GM12878 (cell line): ENCODE measurements around the gene F11. TPM values are rescaled to one million over a fixed set of nuclear protein-coding genes. Genes with fewer than 3 reads are reported as not detected.

ENCODE experiments used
- ATAC-seq: fragments of 200-7000 bp; cut with Tn5 transposase; 3 replicates; pipeline ENCODE4 v1.9.1; 2020; ENCODE audit warnings: mild to moderate bottlenecking, moderate library complexity
- BruUV-seq: library from RNA; stranded (reverse); fragments of 400-500 nt; replicated peaks from 2 replicates; lab custom pipeline; 2021; lab: Mats Ljungman, UMichigan
- CTCF ChIA-PET: fragments of 300-600 bp; sonication (Branson Sonifier 250); formaldehyde crosslinking; extraction: SDS; loops from one replicate; lab custom pipeline; 2021; ENCODE audit warnings: inconsistent platforms; lab: Yijun Ruan, JAX
- POLR2A ChIA-PET: fragments of 350-600 bp; formaldehyde crosslinking; extraction: SDS; loops from one replicate; lab custom pipeline; 2021; ENCODE audit warnings: inconsistent platforms; lab: Charles Lee
- RAD21 ChIA-PET: fragments of 300-600 bp; sonication (Branson Sonifier 250); formaldehyde crosslinking; loops from one replicate; lab custom pipeline; 2023; ENCODE audit warnings: antibody characterized with exemption; ENCODE audit not compliant: unreplicated experiment; lab: Charles Lee
- SMC1A ChIA-PET: fragments of 300-600 bp; sonication (Branson Sonifier 250); formaldehyde crosslinking; loops from one replicate; lab custom pipeline; 2023; ENCODE audit not compliant: unreplicated experiment, uncharacterized antibody; lab: Charles Lee
- DNase-seq: peaks from one replicate; pipeline ENCODE4 v3.0.0-alpha.2; 2011; ENCODE audit warnings: low read depth, low spot score
- FAIRE-seq: peaks from 3 replicates; lab custom pipeline; 2011; peaks lifted over from hg19 to GRCh38; lab: Jason Lieb, UNC
- H2AFZ ChIP-seq: 2 replicates; pipeline ENCODE4 v1.6.0; 2011; ENCODE audit warnings: low read depth, low read length, control low read depth; ENCODE audit not compliant: control insufficient read depth
- H3K27ac ChIP-seq: 2 replicates; pipeline ENCODE4 v1.5.1; 2011; ENCODE audit warnings: control low read depth; ENCODE audit not compliant: control insufficient read depth, insufficient read depth
- H3K27me3 ChIP-seq, 2 experiments: replicated peaks in 1 of 2; 2 replicates each; pipeline versions ENCODE4 v1.6.0 to v1.6.1; 2011; ENCODE audit warnings: low read length in 1 of 2; ENCODE audit not compliant: control insufficient read depth in 2 of 2, insufficient read depth in 2 of 2
- H3K36me3 ChIP-seq, 2 experiments: 2 replicates each; pipeline ENCODE4 v1.5.1; 2011; ENCODE audit warnings: low read length in 1 of 2; ENCODE audit not compliant: control insufficient read depth in 2 of 2, insufficient read depth in 2 of 2
- H3K4me1 ChIP-seq: 2 replicates; pipeline ENCODE4 v1.6.1; 2011; ENCODE audit warnings: mild to moderate bottlenecking, low read length, moderate library complexity, mixed read lengths; ENCODE audit not compliant: control insufficient read depth, insufficient read depth
- H3K4me2 ChIP-seq: 2 replicates; pipeline ENCODE4 v1.6.0; 2011; ENCODE audit warnings: control low read depth; ENCODE audit not compliant: control insufficient read depth, insufficient read depth
- H3K4me3 ChIP-seq: fragments of 200-600 bp; sonication (generic); 2 replicates; pipeline ENCODE4 v1.5.1; 2016
- H3K79me2 ChIP-seq: 2 replicates; pipeline ENCODE4 v1.6.0; 2011; ENCODE audit warnings: low read length; ENCODE audit not compliant: control insufficient read depth, insufficient read depth
- H3K9ac ChIP-seq: 2 replicates; pipeline ENCODE4 v1.8.0; 2011; ENCODE audit warnings: low read length, control low read depth, mixed read lengths; ENCODE audit not compliant: control insufficient read depth, insufficient read depth
- H3K9me3 ChIP-seq: replicated peaks from 3 replicates; pipeline ENCODE4 v1.5.1; 2011; ENCODE audit warnings: mild to moderate bottlenecking, low read length; ENCODE audit not compliant: control insufficient read depth, insufficient read depth
- H4K20me1 ChIP-seq: 2 replicates; pipeline ENCODE4 v1.6.0; 2011; ENCODE audit not compliant: control insufficient read depth, insufficient read depth
- CBX3 ChIP-seq: fragments of 200-600 bp; sonication (generic); IDR thresholded peaks from 2 replicates; pipeline ENCODE4 v1.6.1; 2016; ENCODE audit warnings: low read depth, borderline replicate concordance
- EED ChIP-seq: sonication (generic); IDR thresholded peaks from 2 replicates; pipeline ENCODE4 v1.6.1; 2016; ENCODE audit warnings: antibody characterized with exemption, low read depth
- GABPA ChIP-seq: IDR thresholded peaks from 2 replicates; pipeline ENCODE4 v1.6.1; 2014; ENCODE audit warnings: antibody characterized with exemption, low read depth, mild to moderate bottlenecking, inconsistent platforms
- IKZF1 ChIP-seq: fragments of 450-650 bp; conservative IDR thresholded peaks from 2 replicates; pipeline ENCODE4 v1.6.1; 2017; ENCODE audit warnings: antibody characterized with exemption, mild to moderate bottlenecking
- KDM1A ChIP-seq: fragments of 200-600 bp; sonication (generic); IDR thresholded peaks from 2 replicates; pipeline ENCODE4 v1.6.1; 2016; ENCODE audit warnings: borderline replicate concordance
- LARP7 ChIP-seq: fragments of 450-650 bp; IDR thresholded peaks from 2 replicates; pipeline ENCODE4 v1.6.1; 2017; ENCODE audit warnings: mild to moderate bottlenecking
- MEF2B ChIP-seq: fragments of 450-650 bp; IDR thresholded peaks from 2 replicates; pipeline ENCODE4 v1.6.1; 2018; ENCODE audit warnings: mild to moderate bottlenecking, moderate library complexity; ENCODE audit not compliant: partially characterized antibody, poor library complexity, severe bottlenecking
- MTA3 ChIP-seq: IDR thresholded peaks from 2 replicates; pipeline ENCODE4 v1.6.1; 2012; ENCODE audit warnings: low read length, inconsistent platforms, borderline replicate concordance
- NBN ChIP-seq: fragments of 450-650 bp; IDR thresholded peaks from 2 replicates; pipeline ENCODE4 v1.6.1; 2016
- TARDBP ChIP-seq: IDR thresholded peaks from 2 replicates; pipeline ENCODE4 v1.6.1; 2016; ENCODE audit warnings: borderline replicate concordance
- WGBS: methylation state at CpG from one replicate; pipeline ENCODE4 v1.1.6; 2016; ENCODE audit warnings: low lambda C conversion rate; ENCODE audit not compliant: insufficient replicate concordance, insufficient coverage; ENCODE audit errors: missing lambda C conversion rate; 5-methylcytosine and 5-hydroxymethylcytosine counted together
- in situ Hi-C: fragments of 300-500 bp; cut with MboI; formaldehyde crosslinking; loops from 9 replicates; pipeline ENCODE4 v1.14.3; 2018; ENCODE audit warnings: mixed read lengths
- intact Hi-C: fragments of 100-400 bp; cut with micrococcal nuclease; formaldehyde crosslinking; loops from one replicate; pipeline ENCODE4 v1.14.2; 2022; ENCODE audit not compliant: unreplicated experiment
- polyA plus RNA-seq, 11 experiments: library from polyadenylated mRNA; depleted of rRNA in 4 of 11; unstranded in 6 of 11; stranded (reverse) in 5 of 11; fragments of >200 nt; fragmentation: Nextera tagmentation in 4 of 11; fragmentation: Illumina TruSeq in 1 of 11; extraction: Ambion mirVana in 4 of 11; extraction: Trizol in 1 of 11; gene quantifications; 1 replicate in 1 of 11; 2 replicates in 10 of 11; pipeline versions ENCODE4 v1.2.1 to v1.2.3, GENCODE V29; 2011 to 2016; ENCODE audit warnings: inconsistent platforms in 2 of 11, missing spikeins in 2 of 11, low read depth in 1 of 11
- total RNA-seq, 4 experiments: library from RNA; depleted of rRNA in 3 of 4; stranded (reverse); fragments of >200 nt in 3 of 4; fragmentation: Illumina TruSeq in 1 of 4; extraction: Trizol in 1 of 4; gene quantifications; 2 replicates each; pipeline versions ENCODE4 v1.2.1 to v1.2.3, GENCODE V29; 2013 to 2021
- TF ChIP-seq, protein P1 (sequence below): fragments of 450-650 bp; conservative IDR thresholded peaks from 2 replicates; pipeline ENCODE4 v1.6.1; 2017; ENCODE audit warnings: mild to moderate bottlenecking, moderate library complexity
- TF ChIP-seq, protein P2 (sequence below): fragments of 450-650 bp; formaldehyde crosslinking; IDR thresholded peaks from 2 replicates; pipeline ENCODE4 v1.4.0; 2022; ENCODE audit warnings: mild to moderate bottlenecking, moderate library complexity
- TF ChIP-seq, protein P3 (sequence below): fragments of 450-650 bp; IDR thresholded peaks from 2 replicates; pipeline ENCODE4 v1.6.1; 2017; ENCODE audit warnings: mild to moderate bottlenecking, moderate library complexity
- TF ChIP-seq, protein P4 (sequence below): IDR thresholded peaks from 2 replicates; pipeline ENCODE4 v1.6.1; 2011; ENCODE audit warnings: borderline replicate concordance, low read depth, mild to moderate bottlenecking, moderate library complexity, low read length; ENCODE audit not compliant: insufficient read depth, poor library complexity, severe bottlenecking

Gene F11
- total and polyA plus RNA-seq, 10 of the 15 experiments (the other 5 are each of a cell fraction or from before 2014, with no cell fraction given) = not detected

DNA sequence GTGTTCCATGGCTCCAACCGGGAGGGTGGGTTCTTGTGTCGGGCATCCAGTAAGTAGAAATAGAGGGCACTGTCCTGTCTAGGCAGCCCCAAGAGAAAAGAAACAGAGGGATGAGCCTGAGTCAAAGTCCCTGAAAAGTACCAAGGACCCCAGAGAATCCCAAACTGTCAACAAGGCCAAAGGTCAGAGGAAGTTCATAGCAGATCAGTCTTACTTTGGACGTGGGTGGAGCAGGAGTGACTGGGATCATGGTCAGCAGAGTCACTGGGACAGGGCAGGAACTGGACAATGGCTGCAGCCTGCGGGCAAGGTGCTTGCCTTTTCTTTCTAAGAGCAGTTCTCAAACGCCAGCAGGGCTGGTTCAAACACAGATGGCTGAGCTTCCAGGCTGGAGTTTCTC, 17.3 kb downstream of the F11 start:
- no peaks in the 10 kb centered on the region for H3K9me3 ChIP-seq
- no peak overlapping the region for H2AFZ ChIP-seq
- CTCF ChIA-PET = no interaction called here
- no TSS peak for BruUV-seq
- WGBS = 18% methylated on average over 5 of the region's 5 CpGs
- H3K4me1 ChIP-seq = no peaks in the 10 kb centered on the region
- POLR2A ChIA-PET = no interaction called here
- intact Hi-C loops = no loop called here
- H3K9ac ChIP-seq = no peak overlapping the region
- no peaks in the 10 kb centered on the region for H4K20me1 ChIP-seq
- no peak for ATAC-seq
- no peaks in the 10 kb centered on the region for H3K79me2 ChIP-seq
- H3K27me3 ChIP-seq = no peaks in the 10 kb centered on the region; a peak in 1 of 4 replicates
- RAD21 ChIA-PET = no interaction called here
- DNase-seq = no peak
- H3K4me2 ChIP-seq = no peak overlapping the region
- in situ Hi-C loops = no loop called here
- no peak for TF ChIP-seq CBX3
- TF ChIP-seq, protein P1, sequence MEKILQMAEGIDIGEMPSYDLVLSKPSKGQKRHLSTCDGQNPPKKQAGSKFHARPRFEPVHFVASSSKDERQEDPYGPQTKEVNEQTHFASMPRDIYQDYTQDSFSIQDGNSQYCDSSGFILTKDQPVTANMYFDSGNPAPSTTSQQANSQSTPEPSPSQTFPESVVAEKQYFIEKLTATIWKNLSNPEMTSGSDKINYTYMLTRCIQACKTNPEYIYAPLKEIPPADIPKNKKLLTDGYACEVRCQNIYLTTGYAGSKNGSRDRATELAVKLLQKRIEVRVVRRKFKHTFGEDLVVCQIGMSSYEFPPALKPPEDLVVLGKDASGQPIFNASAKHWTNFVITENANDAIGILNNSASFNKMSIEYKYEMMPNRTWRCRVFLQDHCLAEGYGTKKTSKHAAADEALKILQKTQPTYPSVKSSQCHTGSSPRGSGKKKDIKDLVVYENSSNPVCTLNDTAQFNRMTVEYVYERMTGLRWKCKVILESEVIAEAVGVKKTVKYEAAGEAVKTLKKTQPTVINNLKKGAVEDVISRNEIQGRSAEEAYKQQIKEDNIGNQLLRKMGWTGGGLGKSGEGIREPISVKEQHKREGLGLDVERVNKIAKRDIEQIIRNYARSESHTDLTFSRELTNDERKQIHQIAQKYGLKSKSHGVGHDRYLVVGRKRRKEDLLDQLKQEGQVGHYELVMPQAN = no peak
- no peak for TF ChIP-seq MTA3
- no peak for TF ChIP-seq MEF2B
- TF ChIP-seq NBN = no peak
- TF ChIP-seq KDM1A = no peak
- TF ChIP-seq LARP7 = no peak
- TF ChIP-seq, protein P2, sequence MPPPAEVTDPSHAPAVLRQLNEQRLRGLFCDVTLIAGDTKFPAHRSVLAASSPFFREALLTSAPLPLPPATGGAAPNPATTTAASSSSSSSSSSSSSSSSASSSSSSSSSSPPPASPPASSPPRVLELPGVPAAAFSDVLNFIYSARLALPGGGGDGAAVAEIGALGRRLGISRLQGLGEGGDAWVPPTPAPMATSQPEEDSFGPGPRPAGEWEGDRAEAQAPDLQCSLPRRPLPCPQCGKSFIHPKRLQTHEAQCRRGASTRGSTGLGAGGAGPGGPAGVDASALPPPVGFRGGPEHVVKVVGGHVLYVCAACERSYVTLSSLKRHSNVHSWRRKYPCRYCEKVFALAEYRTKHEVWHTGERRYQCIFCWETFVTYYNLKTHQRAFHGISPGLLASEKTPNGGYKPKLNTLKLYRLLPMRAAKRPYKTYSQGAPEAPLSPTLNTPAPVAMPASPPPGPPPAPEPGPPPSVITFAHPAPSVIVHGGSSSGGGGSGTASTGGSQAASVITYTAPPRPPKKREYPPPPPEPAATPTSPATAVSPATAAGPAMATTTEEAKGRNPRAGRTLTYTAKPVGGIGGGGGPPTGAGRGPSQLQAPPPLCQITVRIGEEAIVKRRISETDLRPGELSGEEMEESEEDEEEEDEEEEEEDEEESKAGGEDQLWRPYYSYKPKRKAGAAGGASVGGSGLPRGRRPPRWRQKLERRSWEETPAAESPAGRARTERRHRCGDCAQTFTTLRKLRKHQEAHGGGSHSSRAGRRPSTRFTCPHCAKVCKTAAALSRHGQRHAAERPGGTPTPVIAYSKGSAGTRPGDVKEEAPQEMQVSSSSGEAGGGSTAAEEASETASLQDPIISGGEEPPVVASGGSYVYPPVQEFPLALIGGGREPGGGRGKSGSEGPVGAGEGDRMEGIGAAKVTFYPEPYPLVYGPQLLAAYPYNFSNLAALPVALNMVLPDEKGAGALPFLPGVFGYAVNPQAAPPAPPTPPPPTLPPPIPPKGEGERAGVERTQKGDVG (CRISPR knock-in tag) = no peak
- no peak for TF ChIP-seq EED
- TF ChIP-seq, protein P3, sequence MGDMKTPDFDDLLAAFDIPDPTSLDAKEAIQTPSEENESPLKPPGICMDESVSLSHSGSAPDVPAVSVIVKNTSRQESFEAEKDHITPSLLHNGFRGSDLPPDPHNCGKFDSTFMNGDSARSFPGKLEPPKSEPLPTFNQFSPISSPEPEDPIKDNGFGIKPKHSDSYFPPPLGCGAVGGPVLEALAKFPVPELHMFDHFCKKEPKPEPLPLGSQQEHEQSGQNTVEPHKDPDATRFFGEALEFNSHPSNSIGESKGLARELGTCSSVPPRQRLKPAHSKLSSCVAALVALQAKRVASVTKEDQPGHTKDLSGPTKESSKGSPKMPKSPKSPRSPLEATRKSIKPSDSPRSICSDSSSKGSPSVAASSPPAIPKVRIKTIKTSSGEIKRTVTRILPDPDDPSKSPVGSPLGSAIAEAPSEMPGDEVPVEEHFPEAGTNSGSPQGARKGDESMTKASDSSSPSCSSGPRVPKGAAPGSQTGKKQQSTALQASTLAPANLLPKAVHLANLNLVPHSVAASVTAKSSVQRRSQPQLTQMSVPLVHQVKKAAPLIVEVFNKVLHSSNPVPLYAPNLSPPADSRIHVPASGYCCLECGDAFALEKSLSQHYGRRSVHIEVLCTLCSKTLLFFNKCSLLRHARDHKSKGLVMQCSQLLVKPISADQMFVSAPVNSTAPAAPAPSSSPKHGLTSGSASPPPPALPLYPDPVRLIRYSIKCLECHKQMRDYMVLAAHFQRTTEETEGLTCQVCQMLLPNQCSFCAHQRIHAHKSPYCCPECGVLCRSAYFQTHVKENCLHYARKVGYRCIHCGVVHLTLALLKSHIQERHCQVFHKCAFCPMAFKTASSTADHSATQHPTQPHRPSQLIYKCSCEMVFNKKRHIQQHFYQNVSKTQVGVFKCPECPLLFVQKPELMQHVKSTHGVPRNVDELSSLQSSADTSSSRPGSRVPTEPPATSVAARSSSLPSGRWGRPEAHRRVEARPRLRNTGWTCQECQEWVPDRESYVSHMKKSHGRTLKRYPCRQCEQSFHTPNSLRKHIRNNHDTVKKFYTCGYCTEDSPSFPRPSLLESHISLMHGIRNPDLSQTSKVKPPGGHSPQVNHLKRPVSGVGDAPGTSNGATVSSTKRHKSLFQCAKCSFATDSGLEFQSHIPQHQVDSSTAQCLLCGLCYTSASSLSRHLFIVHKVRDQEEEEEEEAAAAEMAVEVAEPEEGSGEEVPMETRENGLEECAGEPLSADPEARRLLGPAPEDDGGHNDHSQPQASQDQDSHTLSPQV = no peak
- TF ChIP-seq, protein P4, sequence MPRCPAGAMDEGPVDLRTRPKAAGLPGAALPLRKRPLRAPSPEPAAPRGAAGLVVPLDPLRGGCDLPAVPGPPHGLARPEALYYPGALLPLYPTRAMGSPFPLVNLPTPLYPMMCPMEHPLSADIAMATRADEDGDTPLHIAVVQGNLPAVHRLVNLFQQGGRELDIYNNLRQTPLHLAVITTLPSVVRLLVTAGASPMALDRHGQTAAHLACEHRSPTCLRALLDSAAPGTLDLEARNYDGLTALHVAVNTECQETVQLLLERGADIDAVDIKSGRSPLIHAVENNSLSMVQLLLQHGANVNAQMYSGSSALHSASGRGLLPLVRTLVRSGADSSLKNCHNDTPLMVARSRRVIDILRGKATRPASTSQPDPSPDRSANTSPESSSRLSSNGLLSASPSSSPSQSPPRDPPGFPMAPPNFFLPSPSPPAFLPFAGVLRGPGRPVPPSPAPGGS = no peak
- no peak for TF ChIP-seq GABPA
- no peak for TF ChIP-seq IKZF1
- TF ChIP-seq TARDBP = no peak
- FAIRE-seq = no peak
- SMC1A ChIA-PET = no interaction called here
- no peak overlapping the region for H3K27ac ChIP-seq
- no peak overlapping the region for H3K4me3 ChIP-seq
- no peaks in the 10 kb centered on the region for H3K36me3 ChIP-seq
